ENCODE results near the gene BRINP2.
A peak's percentile ranks its signal among the peaks of the same experiment; 100 is the strongest.

Gene BRINP2

GRCh38 chr1:177170756-177171535, at the start of gene BRINP2:
Gene BRINP2, plus strand, starts transcription at chr1:177170958. Its CDS starts 58,919 bp downstream, at chr1:177229877.
- DNase-seq: peak; percentile 2

GRCh38 chr1:177122461-177123251, 48.1 kb upstream of the BRINP2 start:
- no peak for DNase-seq

GRCh38 chr1:177124577-177125278, 46.0 kb upstream of the BRINP2 start:
- no peak for DNase-seq

GRCh38 chr1:177126267-177126666, 44.5 kb upstream of the BRINP2 start:
- DNase-seq: no peak

GRCh38 chr1:177128665-177129281, 42.0 kb upstream of the BRINP2 start:
- no peak for DNase-seq

GRCh38 chr1:177130451-177130945, 40.3 kb upstream of the BRINP2 start:
- no peak for DNase-seq

GRCh38 chr1:177131723-177132122, 39.0 kb upstream of the BRINP2 start:
- no peak for DNase-seq

GRCh38 chr1:177132141-177132540, 38.6 kb upstream of the BRINP2 start:
- DNase-seq: no peak

GRCh38 chr1:177133977-177134538, 36.7 kb upstream of the BRINP2 start:
- no peak for DNase-seq

GRCh38 chr1:177135250-177135649, 35.5 kb upstream of the BRINP2 start:
- no peak for DNase-seq

GRCh38 chr1:177137814-177138213, 32.9 kb upstream of the BRINP2 start:
- DNase-seq: no peak

- DNase-seq: no peak
Observed at GRCh38 chr1:177138347-177138746, 32.4 kb upstream of the BRINP2 start.

- no peak for DNase-seq
Observed at GRCh38 chr1:177142010-177142409, 28.7 kb upstream of the BRINP2 start.

- no peak for DNase-seq
Observed at GRCh38 chr1:177142791-177143271, 27.9 kb upstream of the BRINP2 start.

- no peak for DNase-seq
Observed at GRCh38 chr1:177145106-177146070, 25.4 kb upstream of the BRINP2 start.

- no peak for DNase-seq
Observed at GRCh38 chr1:177146499-177146898, 24.3 kb upstream of the BRINP2 start.

GRCh38 chr1:177162243-177162642, 8.5 kb upstream of the BRINP2 start:
- no peak for DNase-seq

- DNase-seq: no peak
Observed at GRCh38 chr1:177163844-177164379, 6.8 kb upstream of the BRINP2 start.

- no peak for DNase-seq
Observed at GRCh38 chr1:177164380-177165068, 6.2 kb upstream of the BRINP2 start, which contains the start of gene ASTN1. Gene ASTN1, minus strand, starts transcription at chr1:177164712. Its CDS starts 36 bp downstream, at chr1:177164676.

- no peak for DNase-seq
Observed at GRCh38 chr1:177165069-177165439, 5.7 kb upstream of the BRINP2 start.
